GM12891 (cell line): ENCODE data around the gene USP17L27. TPM values are rescaled to one million over a fixed set of nuclear protein-coding genes. Genes with fewer than 3 reads are reported as not detected.
"Not testable (repeated sequence)": the region's sequence is repeated elsewhere in the genome, so short reads cannot be mapped to it uniquely, and the experiment has no call there.

Source experiments
- DNase-seq: peaks from one replicate; pipeline ENCODE4 v3.0.0; 2011; ENCODE audit warnings: low spot score; ENCODE audit not compliant: insufficient read length
- FAIRE-seq: peaks from 2 replicates; lab custom pipeline; 2011; peaks lifted over from hg19 to GRCh38; lab: Jason Lieb, UNC
- PAX5 ChIP-seq: IDR thresholded peaks from 2 replicates; pipeline ENCODE4 v1.6.1; 2011; ENCODE audit warnings: low read length, moderate library complexity, mild to moderate bottlenecking; ENCODE audit not compliant: insufficient read depth, severe bottlenecking
- POLR2A ChIP-seq: IDR thresholded peaks from 2 replicates; pipeline ENCODE4 v1.6.1; 2011; ENCODE audit warnings: low read depth, low read length, control low read depth
- POLR2AphosphoS5 ChIP-seq: IDR thresholded peaks from 2 replicates; pipeline ENCODE4 v1.6.1; 2011; ENCODE audit warnings: low read depth, low read length, control low read depth
- POU2F2 ChIP-seq: IDR thresholded peaks from 2 replicates; pipeline ENCODE4 v1.6.1; 2011; ENCODE audit warnings: low read depth, mild to moderate bottlenecking, control low read depth, low read length, moderate library complexity
- SPI1 ChIP-seq: IDR thresholded peaks from 2 replicates; pipeline ENCODE4 v1.6.1; 2011; ENCODE audit warnings: low read depth, low read length, control low read depth
- TAF1 ChIP-seq: IDR thresholded peaks from 2 replicates; pipeline ENCODE4 v1.6.1; 2011; ENCODE audit warnings: low read depth, low read length, control low read depth
- polyA plus RNA-seq: library from polyadenylated mRNA; unstranded; fragments of >200 nt; gene quantifications from one replicate; pipeline ENCODE4 v1.2.1, GENCODE V29; 2012; ENCODE audit warnings: low read depth, missing spikeins, inconsistent platforms; ENCODE audit not compliant: missing spikeins

Gene USP17L27
- not detected for polyA plus RNA-seq

- not testable (repeated sequence) for FAIRE-seq, DNase-seq
These were observed at the start of gene USP17L27 for GRCh38 chr4:9343848-9344247. TSS of gene USP17L27 (plus strand) at chr4:9344148. CDS start at chr4:9344148, 0 bp downstream.

- not testable (repeated sequence) for FAIRE-seq, DNase-seq
These were observed 19.8 kb upstream of the USP17L27 start for GRCh38 chr4:9324191-9324590.

DNA sequence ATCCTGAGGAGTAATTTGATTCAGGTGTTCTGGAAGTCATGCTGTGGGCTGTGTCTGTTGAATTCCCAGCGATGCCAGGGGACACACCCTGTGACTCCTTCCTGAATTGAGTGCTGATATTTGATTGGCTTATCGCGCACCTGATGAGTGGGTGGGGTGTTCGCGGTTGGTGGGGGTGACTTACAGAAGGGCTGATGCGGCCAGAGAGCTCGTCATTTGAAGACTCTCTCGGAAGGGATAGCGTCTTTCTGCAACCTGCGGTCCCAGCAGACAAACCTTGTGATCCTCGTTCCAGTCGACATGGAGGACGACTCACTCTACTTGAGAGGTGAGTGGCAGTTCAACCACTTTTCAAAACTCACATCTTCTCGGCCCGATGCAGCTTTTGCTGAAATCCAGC lies 19.1 kb upstream of the USP17L27 start, which contains the start of gene USP17L24:
USP17L24 (plus strand) TSS at position 301 of the 400 bp plus-strand sequence; CDS start at position 301, 0 bp downstream.
- not testable (repeated sequence) for DNase-seq, FAIRE-seq

DNA sequence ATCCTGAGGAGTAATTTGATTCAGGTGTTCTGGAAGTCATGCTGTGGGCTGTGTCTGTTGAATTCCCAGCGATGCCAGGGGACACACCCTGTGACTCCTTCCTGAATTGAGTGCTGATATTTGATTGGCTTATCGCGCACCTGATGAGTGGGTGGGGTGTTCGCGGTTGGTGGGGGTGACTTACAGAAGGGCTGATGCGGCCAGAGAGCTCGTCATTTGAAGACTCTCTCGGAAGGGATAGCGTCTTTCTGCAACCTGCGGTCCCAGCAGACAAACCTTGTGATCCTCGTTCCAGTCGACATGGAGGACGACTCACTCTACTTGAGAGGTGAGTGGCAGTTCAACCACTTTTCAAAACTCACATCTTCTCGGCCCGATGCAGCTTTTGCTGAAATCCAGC lies 14.3 kb upstream of the USP17L27 start, which contains the start of gene USP17L25:
USP17L25 (plus strand) TSS at position 301 of the 400 bp plus-strand sequence; CDS start at position 301, 0 bp downstream.
- not testable (repeated sequence) for DNase-seq, FAIRE-seq

- DNase-seq, FAIRE-seq: not testable (repeated sequence)
These were observed 9.6 kb upstream of the USP17L27 start, which contains the start of gene USP17L26 for GRCh38 chr4:9334358-9334757. TSS of gene USP17L26 (plus strand) at chr4:9334658. CDS start at chr4:9334658, 0 bp downstream.

GRCh38 chr4:9339103-9339502 lies 4.8 kb upstream of the USP17L27 start, which contains the start of gene USP17L5:
TSS of gene USP17L5 (plus strand) at chr4:9339403. CDS start at chr4:9339403, 0 bp downstream.
- not testable (repeated sequence) for FAIRE-seq, DNase-seq

- DNase-seq, FAIRE-seq: not testable (repeated sequence)
These were observed 4.6 kb downstream of the USP17L27 start, which contains the start of gene USP17L28 for GRCh38 chr4:9348593-9348992. TSS of gene USP17L28 (plus strand) at chr4:9348893. CDS start at chr4:9348893, 0 bp downstream.

GRCh38 chr4:9350866-9351265 lies 6.9 kb downstream of the USP17L27 start:
- DNase-seq, FAIRE-seq: not testable (repeated sequence)

DNA sequence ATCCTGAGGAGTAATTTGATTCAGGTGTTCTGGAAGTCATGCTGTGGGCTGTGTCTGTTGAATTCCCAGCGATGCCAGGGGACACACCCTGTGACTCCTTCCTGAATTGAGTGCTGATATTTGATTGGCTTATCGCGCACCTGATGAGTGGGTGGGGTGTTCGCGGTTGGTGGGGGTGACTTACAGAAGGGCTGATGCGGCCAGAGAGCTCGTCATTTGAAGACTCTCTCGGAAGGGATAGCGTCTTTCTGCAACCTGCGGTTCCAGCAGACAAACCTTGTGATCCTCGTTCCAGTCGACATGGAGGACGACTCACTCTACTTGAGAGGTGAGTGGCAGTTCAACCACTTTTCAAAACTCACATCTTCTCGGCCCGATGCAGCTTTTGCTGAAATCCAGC lies 9.4 kb downstream of the USP17L27 start, which contains the start of gene USP17L29:
USP17L29 (plus strand) TSS at position 301 of the 400 bp plus-strand sequence; CDS start at position 301, 0 bp downstream.
- not testable (repeated sequence) for DNase-seq, FAIRE-seq

- FAIRE-seq, DNase-seq: not testable (repeated sequence)
These were observed 18.9 kb downstream of the USP17L27 start, which contains the start of gene USP17L30 for GRCh38 chr4:9362829-9363228. TSS of gene USP17L30 (plus strand) at chr4:9363129. CDS start at chr4:9363129, 0 bp downstream.

- FAIRE-seq, result not testable (repeated sequence)
These were observed 35.9 kb downstream of the USP17L27 start for GRCh38 chr4:9379881-9380280.

DNA sequence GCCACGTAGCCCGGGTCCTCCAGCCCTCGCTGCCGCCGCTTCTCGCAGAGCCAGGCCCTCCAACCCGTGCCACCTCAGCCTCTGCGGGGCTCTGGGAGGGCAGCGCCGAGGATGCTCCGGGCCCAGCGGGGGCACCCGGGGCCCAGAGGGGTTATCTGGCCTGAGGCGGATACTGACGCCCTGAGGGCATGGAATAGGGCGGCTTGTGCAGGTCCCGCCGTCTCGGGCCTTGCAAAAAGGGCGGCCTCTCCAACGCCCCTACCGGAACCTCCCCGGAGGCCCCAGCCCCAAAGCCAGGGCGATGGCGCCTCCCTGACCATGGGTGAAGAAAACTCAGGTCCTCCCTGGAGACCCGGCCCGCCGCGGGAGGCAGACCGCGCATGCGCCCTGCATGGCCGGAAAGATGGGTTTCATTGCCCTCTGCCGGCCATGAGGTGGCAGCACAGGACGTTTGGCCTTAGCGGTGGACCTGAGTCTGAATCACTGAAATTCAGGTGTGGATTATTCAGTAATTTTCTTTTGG lies 37.1 kb downstream of the USP17L27 start:
- DNase-seq, result peak; percentile 15
- FAIRE-seq, result not testable (repeated sequence)

More at GRCh38 chr4:9379881-9380280, 35.9 kb downstream of the USP17L27 start:
- DNase-seq, result not testable (repeated sequence)

- TF ChIP-seq POLR2AphosphoS5 (no peak), POU2F2 (no peak), SPI1 (no peak), PAX5 (no peak), POLR2A (no peak), TAF1 (no peak)
- DNase-seq (no peak), FAIRE-seq (no peak)
These were observed 40.2 kb downstream of the USP17L27 start for GRCh38 chr4:9384126-9384525.

GRCh38 chr4:9389001-9389400 lies 45.1 kb downstream of the USP17L27 start:
- not testable (repeated sequence) for DNase-seq, FAIRE-seq
